Measurements from ENCODE around the gene C2CD4D. TPM values are rescaled to one million over a fixed set of nuclear protein-coding genes. Genes with fewer than 3 reads are reported as not detected.
A peak's percentile ranks its signal among the peaks of the same experiment; 100 is the strongest.

Gene C2CD4D
- total and polyA plus RNA-seq, 7 donors, result 0.47 TPM; not detected in 6

- intact Hi-C loops (cut with DNase I), result no loop called here
- no peaks in the 10 kb centered on the region for H3K27me3 ChIP-seq (ENCODE audit: insufficient read depth in 3 of 3, low read length in 2 of 3)
- DNase-seq, result no peak
- 77 to 82% (median 80%) methylated on average over 6 to 7 of the region's 7 CpGs for WGBS, 3 donors
- peak in 1 of 4 donors; percentile 9 for ATAC-seq
- TF ChIP-seq CTCF (IDR thresholded peaks at IDR 0.05), result no peak
- peaks cover 0 to 7% of the 10 kb centered on the region in 2 donors for H3K36me3 ChIP-seq (ENCODE audit: insufficient read depth in 1 of 2, low read depth in 1 of 2)
- peaks cover 10% of the 10 kb centered on the region for H3K4me1 ChIP-seq
- H3K9me3 ChIP-seq, result no peaks in the 10 kb centered on the region
- no peak overlapping the region for H3K4me3 ChIP-seq
- H3K27ac ChIP-seq, result no peak overlapping the region
Measured at GRCh38 chr1:151801846-151802245, 37.8 kb downstream of the C2CD4D start.

GRCh38 chr1:151801310-151801820 is 38.3 kb downstream of the C2CD4D start:
- Histone ChIP-seq H3K27me3 (ENCODE audit: insufficient read depth in 3 of 3, low read length in 2 of 3) (no peaks in the 10 kb centered on the region), H3K9me3 (no peaks in the 10 kb centered on the region), H3K4me1 (peaks cover 10% of the 10 kb centered on the region), H3K27ac (no peak overlapping the region), H3K4me3 (no peak overlapping the region), H3K36me3 (ENCODE audit: insufficient read depth in 1 of 2, low read depth in 1 of 2) (peaks cover 0 to 3% of the 10 kb centered on the region in 2 donors)
- peak in 1 of 4 donors; percentile 7 for ATAC-seq
- TF ChIP-seq CTCF (IDR thresholded peaks at IDR 0.05), result no peak
- intact Hi-C loops (cut with DNase I), result no loop called here
- WGBS, 3 donors, result 90 to 92% (median 92%) methylated on average over 12 of the region's 12 CpGs
- no peak for DNase-seq

GRCh38 chr1:151800830-151801229 is 38.8 kb downstream of the C2CD4D start:
- 41 to 51% (median 44%) methylated on average over 8 of the region's 8 CpGs for WGBS, 3 donors
- Histone ChIP-seq H3K4me3 (no peak overlapping the region), H3K4me1 (peaks cover 10% of the 10 kb centered on the region), H3K27ac (no peak overlapping the region), H3K9me3 (no peaks in the 10 kb centered on the region), H3K27me3 (ENCODE audit: insufficient read depth in 3 of 3, low read length in 2 of 3) (no peaks in the 10 kb centered on the region), H3K36me3 (ENCODE audit: insufficient read depth in 1 of 2, low read depth in 1 of 2) (no peaks in the 10 kb centered on the region)
- no peak for TF ChIP-seq CTCF (IDR thresholded peaks at IDR 0.05)
- ATAC-seq (no peak), DNase-seq (no peak)
- intact Hi-C loops (cut with DNase I), result no loop called here

- intact Hi-C loops (cut with DNase I), result no loop called here
- peaks cover 0 to 5% of the 10 kb centered on the region in 2 donors for H3K36me3 ChIP-seq (ENCODE audit: insufficient read depth in 1 of 2, low read depth in 1 of 2)
- H3K27me3 ChIP-seq (ENCODE audit: insufficient read depth in 3 of 3, low read length in 2 of 3), result no peaks in the 10 kb centered on the region
- no peak overlapping the region for H3K27ac ChIP-seq
- no peak overlapping the region for H3K4me3 ChIP-seq
- no peaks in the 10 kb centered on the region for H3K9me3 ChIP-seq
- WGBS, 3 donors, result 45 to 49% (median 49%) methylated on average over 9 of the region's 9 CpGs
- TF ChIP-seq CTCF (IDR thresholded peaks at IDR 0.05), result no peak
- ATAC-seq (no peak), DNase-seq (no peak)
- H3K4me1 ChIP-seq, result peaks cover 10% of the 10 kb centered on the region
Measured at GRCh38 chr1:151799179-151800022, 40.2 kb downstream of the C2CD4D start.

All from psoas muscle (tissue), 8 donors.